ENCODE results near the gene SERPINI2.

SERPINI2 gene

DNA sequence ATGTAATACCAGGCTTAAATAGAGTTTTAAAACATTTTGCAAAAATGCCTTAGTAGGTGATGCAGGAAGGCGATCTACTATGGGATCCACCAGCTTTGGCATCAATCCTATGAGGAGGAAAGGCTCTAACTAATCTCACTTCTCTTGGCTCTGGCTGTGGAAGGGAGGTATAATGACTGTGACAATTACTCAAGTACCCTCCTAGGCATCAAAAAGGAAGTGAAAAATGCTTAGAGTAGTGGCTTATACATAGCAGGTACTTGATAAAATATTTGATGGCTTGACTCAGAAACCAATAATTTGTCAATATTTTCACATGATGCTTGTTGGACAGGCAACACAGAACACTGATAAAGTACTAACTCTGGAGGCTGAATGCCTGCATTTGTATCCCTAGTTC is 34.1 kb upstream of the SERPINI2 start:
- TF ChIP-seq, protein P1, sequence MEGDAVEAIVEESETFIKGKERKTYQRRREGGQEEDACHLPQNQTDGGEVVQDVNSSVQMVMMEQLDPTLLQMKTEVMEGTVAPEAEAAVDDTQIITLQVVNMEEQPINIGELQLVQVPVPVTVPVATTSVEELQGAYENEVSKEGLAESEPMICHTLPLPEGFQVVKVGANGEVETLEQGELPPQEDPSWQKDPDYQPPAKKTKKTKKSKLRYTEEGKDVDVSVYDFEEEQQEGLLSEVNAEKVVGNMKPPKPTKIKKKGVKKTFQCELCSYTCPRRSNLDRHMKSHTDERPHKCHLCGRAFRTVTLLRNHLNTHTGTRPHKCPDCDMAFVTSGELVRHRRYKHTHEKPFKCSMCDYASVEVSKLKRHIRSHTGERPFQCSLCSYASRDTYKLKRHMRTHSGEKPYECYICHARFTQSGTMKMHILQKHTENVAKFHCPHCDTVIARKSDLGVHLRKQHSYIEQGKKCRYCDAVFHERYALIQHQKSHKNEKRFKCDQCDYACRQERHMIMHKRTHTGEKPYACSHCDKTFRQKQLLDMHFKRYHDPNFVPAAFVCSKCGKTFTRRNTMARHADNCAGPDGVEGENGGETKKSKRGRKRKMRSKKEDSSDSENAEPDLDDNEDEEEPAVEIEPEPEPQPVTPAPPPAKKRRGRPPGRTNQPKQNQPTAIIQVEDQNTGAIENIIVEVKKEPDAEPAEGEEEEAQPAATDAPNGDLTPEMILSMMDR (IDR thresholded peaks at IDR 0.05; ENCODE audit: insufficient read depth, low read length, poor library complexity, severe bottlenecking) = no peak
- no peak for TF ChIP-seq EZH2phosphoT487 (conservative IDR thresholded peaks at IDR 0.05; ENCODE audit: low read length)
- no peak overlapping the region for H3K27ac ChIP-seq (ENCODE audit: low read depth, low read length)
- H2AFZ ChIP-seq (ENCODE audit: low read depth, low read length, severe bottlenecking) = no peak overlapping the region
- H3K79me2 ChIP-seq (ENCODE audit: insufficient read depth, low read length) = no peaks in the 10 kb centered on the region
- H3K27me3 ChIP-seq (ENCODE audit: low read length) = no peaks in the 10 kb centered on the region
- no peak overlapping the region for H3K9ac ChIP-seq (ENCODE audit: low read length)
- no peaks in the 10 kb centered on the region for H3K9me3 ChIP-seq (ENCODE audit: insufficient read depth, low read length)
- no peak overlapping the region for H3K4me3 ChIP-seq (ENCODE audit: insufficient read depth, low read length, poor library complexity, severe bottlenecking)
- H3K9me2 ChIP-seq (replicated peaks; ENCODE audit: insufficient read depth, low read length) = no peaks in the 10 kb centered on the region
- no peaks in the 10 kb centered on the region for H4K20me1 ChIP-seq (ENCODE audit: low read depth, low read length)
- no peaks in the 10 kb centered on the region for H3F3A ChIP-seq (ENCODE audit: insufficient read depth)
- no peak overlapping the region for H3K4me2 ChIP-seq (ENCODE audit: low read depth, low read length, poor library complexity, severe bottlenecking)
- no peaks in the 10 kb centered on the region for H3K36me3 ChIP-seq (ENCODE audit: low read length)

DNA sequence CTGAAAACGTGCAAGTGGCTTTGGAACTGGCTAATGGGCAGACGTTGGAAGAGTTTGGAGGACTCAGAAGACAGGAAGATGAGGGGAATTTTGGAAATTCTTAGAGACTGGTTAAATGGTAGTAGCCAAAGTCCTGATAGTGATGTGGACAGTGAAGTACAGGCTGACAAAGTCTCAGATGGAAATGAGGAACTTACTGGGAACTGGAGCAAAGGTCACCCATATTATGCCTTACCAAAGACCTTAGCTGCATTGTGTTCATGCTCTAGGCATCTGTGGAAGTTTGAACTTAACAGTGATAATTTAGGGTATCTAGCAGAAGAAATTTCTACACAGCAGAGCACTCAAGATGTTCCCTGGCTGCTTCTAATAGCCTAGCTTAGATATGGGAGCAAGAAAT is 28.6 kb upstream of the SERPINI2 start:
- Histone ChIP-seq H4K20me1 (ENCODE audit: low read depth, low read length) (no peaks in the 10 kb centered on the region), H3K36me3 (ENCODE audit: low read length) (no peaks in the 10 kb centered on the region), H3K79me2 (ENCODE audit: insufficient read depth, low read length) (no peaks in the 10 kb centered on the region), H3K9me2 (replicated peaks; ENCODE audit: insufficient read depth, low read length) (no peaks in the 10 kb centered on the region), H3K27me3 (ENCODE audit: low read length) (no peaks in the 10 kb centered on the region), H3F3A (ENCODE audit: insufficient read depth) (no peaks in the 10 kb centered on the region), H3K27ac (ENCODE audit: low read depth, low read length) (no peak overlapping the region), H3K4me3 (ENCODE audit: insufficient read depth, low read length, poor library complexity, severe bottlenecking) (no peak overlapping the region), H3K9ac (ENCODE audit: low read length) (no peak overlapping the region), H3K4me2 (ENCODE audit: low read depth, low read length, poor library complexity, severe bottlenecking) (no peak overlapping the region), H3K9me3 (ENCODE audit: insufficient read depth, low read length) (no peaks in the 10 kb centered on the region), H2AFZ (ENCODE audit: low read depth, low read length, severe bottlenecking) (no peak overlapping the region)
- TF ChIP-seq, protein P1 (IDR thresholded peaks at IDR 0.05; ENCODE audit: insufficient read depth, low read length, poor library complexity, severe bottlenecking) = no peak
- no peak for TF ChIP-seq EZH2phosphoT487 (conservative IDR thresholded peaks at IDR 0.05; ENCODE audit: low read length)

DNA sequence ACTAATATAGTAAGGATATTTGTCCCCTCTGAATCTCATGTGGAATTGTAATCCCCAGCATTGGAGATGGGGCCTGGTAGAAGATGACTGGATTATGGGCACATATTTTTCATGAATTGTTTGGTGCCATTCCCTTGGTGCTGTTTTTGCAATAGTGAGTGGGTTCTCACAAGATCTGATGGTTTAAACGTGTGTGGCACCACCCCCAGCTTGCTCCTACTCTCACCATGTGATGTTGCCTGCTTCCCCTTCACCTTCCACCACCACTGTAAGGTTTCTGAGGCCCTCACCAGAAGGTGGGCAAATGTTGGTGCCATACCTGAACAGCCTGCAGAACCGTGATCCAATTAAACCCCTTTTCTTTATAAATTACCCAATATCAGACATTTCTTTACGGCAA is 28.1 kb upstream of the SERPINI2 start:
- Histone ChIP-seq H3F3A (ENCODE audit: insufficient read depth) (no peaks in the 10 kb centered on the region), H3K27me3 (ENCODE audit: low read length) (no peaks in the 10 kb centered on the region), H3K9me2 (replicated peaks; ENCODE audit: insufficient read depth, low read length) (no peaks in the 10 kb centered on the region), H2AFZ (ENCODE audit: low read depth, low read length, severe bottlenecking) (no peak overlapping the region), H3K36me3 (ENCODE audit: low read length) (no peaks in the 10 kb centered on the region), H3K9me3 (ENCODE audit: insufficient read depth, low read length) (no peaks in the 10 kb centered on the region), H3K27ac (ENCODE audit: low read depth, low read length) (no peak overlapping the region), H3K9ac (ENCODE audit: low read length) (no peak overlapping the region), H4K20me1 (ENCODE audit: low read depth, low read length) (no peaks in the 10 kb centered on the region), H3K4me2 (ENCODE audit: low read depth, low read length, poor library complexity, severe bottlenecking) (no peak overlapping the region), H3K79me2 (ENCODE audit: insufficient read depth, low read length) (no peaks in the 10 kb centered on the region), H3K4me3 (ENCODE audit: insufficient read depth, low read length, poor library complexity, severe bottlenecking) (no peak overlapping the region)
- TF ChIP-seq EZH2phosphoT487 (conservative IDR thresholded peaks at IDR 0.05; ENCODE audit: low read length) = no peak
- TF ChIP-seq, protein P1 (IDR thresholded peaks at IDR 0.05; ENCODE audit: insufficient read depth, low read length, poor library complexity, severe bottlenecking) = no peak
